ENCODE measurements around the gene RIOK2.
A peak's percentile ranks its signal among the peaks of the same experiment; 100 is the strongest.
"Not testable (repeated sequence)": the region's sequence is repeated elsewhere in the genome, so short reads cannot be mapped to it uniquely, and the experiment has no call there.

RIOK2 gene

DNA sequence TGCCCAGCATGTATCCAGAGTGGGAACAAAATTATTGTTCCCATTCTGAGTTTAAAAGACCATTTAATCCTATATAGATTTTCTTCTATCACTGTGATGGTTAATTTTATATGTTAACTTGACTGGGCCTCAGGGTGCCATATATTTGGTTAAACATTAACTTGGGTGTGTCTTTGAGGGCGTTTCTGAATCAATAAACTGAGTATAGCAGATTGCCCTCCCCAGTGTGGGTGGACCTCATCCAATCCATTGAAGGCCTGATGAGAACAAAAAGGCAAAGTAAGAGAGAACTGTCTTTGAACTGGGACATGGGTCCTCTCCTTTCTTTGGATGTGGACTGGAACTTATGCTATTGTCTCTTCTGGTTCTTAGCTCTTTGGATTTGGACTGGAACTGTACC is 17.3 kb downstream of the RIOK2 start:
- no peak for DNase-seq

DNA sequence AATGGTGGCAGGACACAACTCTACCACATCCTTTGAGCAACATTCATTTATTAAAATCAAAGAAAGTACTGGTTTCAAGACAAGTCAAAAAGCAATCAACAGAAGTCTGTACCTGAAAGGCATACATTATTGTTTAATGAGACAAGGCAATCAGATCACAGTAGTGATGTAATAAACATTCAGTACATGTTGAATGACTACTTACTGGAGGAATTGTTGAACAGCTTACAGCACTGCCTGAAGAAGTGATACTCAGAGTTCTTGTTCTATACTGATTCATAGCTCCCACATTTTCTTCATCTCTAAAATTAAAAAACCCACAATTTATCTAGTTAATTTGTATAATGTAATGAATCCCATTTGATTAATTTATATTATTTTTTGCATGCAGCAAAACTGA is 18.2 kb downstream of the RIOK2 start:
- no peak for DNase-seq

DNA sequence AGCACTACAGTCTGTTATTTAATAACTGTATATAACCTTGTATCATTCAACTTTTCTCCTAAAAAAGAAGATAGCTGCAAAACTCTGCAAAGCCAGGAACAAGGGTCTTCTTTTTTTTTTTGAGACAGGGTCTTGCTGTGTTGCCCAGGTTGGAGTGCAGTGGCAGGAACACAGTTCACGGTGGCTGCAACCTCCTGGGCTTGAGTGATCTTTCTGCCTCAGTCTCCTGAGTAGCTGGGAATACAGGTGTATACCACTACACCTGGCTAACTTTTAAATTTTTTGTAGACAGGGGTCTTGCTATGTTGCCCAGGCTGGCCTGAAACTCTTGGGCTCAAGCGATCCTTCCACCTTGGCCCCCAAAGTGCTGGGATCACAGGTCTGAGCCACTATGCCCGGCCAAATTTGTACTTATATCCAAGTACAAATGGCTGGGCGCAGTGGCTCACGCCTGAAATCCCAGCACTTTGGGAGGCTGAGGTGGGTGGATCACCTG is 19.2 kb downstream of the RIOK2 start:
- no peak for DNase-seq

GRCh38 chr5:97163360-97163764 is 19.7 kb downstream of the RIOK2 start:
- DNase-seq = no peak

DNA sequence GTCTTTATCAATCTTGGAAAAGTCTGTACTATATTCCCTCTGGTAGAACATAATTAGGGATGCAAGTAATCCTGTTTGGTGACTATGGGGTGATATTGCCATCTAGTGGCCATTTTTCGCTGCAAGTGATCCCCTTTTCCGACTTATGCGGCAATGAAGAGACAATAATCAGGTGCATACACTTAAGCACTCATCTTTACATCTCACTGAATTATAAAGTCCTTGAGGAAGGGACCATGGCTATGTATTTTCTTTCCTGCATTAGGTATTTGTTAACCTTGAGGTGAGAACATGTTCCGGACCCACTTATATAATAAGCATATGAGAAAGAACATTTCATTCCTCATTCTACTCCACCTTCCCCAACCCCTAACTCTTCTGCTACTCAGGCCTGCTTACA is 21.0 kb downstream of the RIOK2 start:
- DNase-seq = no peak

DNA sequence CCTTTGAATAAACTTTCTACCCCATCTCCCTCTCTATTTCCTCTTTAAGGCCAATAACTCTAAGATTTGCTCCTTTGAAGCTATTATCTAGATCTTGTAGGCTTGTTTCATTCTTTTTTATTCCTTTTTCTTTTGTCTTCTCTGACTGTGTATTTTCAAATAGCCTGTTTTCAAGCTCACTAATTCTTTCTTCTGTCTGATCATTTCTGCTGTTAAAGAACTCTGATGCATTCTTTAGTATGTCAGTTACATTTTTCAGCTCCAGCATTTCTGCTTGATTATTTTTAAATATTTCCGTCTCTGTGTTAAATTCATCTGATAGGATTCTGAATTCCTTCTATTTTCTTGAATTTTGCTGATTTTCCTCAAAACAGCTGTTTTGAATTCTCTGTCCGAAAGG is 25.4 kb downstream of the RIOK2 start:
- no peak for DNase-seq

GRCh38 chr5:97151370-97151769 is 31.7 kb downstream of the RIOK2 start:
- DNase-seq = no peak

- no peak for DNase-seq
Measured at GRCh38 chr5:97150401-97150800, 32.6 kb downstream of the RIOK2 start.

- DNase-seq = no peak
Measured at GRCh38 chr5:97149709-97150108, 33.3 kb downstream of the RIOK2 start.

DNA sequence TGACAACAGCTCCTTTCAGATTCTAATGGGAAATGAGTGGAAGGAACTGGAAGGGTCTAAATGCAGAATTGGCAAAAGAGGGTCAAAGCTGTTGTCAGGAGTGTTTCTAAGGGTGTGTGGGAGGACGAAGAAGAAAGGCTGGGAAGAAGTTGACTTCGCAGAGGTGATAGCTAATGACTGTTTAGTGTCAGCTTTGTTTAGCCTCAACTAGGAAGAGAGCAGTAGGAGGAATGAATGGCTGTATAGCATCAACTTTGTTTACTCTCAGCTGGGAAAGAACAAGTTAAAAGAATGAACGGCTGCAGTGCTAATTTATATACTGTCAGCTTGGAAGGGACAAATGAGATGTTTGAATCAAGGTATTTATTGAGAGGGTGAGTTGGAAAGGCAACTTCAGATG is 34.8 kb downstream of the RIOK2 start:
- DNase-seq = no peak

- DNase-seq = no peak
Measured at GRCh38 chr5:97143704-97144103, 39.3 kb downstream of the RIOK2 start.

DNA sequence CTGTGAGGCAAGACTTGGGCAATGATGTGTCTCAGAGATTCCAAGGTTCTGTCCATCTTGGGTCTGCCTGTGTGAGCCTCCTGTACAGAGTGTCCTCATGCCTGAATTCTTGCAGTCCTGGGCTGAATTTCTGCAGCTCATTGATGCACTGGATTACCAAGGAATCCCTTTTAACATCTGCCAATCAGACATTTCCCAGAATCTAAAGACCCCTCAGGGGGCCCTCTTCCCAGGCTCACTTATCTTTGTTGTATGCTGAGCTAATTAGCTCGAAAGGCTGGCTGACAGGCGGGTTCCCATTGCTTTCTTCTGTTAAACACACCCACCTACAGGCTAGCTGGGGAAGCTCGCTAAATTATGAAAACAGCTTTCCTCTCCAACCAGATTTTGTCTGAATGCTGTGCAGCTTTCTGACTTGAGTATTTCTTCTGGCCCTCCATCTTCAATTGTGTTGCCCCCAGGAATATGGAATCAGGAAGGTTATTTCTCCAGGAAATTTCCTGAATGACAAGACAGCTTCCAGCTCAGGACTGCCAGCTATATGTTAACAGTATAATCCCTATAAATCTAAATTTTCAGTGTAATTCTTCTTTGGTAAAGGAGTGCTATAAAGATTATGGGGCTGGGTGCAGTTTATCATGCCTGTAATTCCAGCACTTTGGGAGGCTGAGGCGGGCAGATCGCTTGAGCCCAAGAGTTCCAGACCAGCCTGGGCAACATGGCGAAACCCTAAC is 40.4 kb downstream of the RIOK2 start, which contains the start of gene LIX1:
Gene LIX1, minus strand, starts transcription at position 91 of the 734 bp plus-strand sequence. Its CDS starts 35 bp downstream, at position 56.
- no peak for DNase-seq

DNA sequence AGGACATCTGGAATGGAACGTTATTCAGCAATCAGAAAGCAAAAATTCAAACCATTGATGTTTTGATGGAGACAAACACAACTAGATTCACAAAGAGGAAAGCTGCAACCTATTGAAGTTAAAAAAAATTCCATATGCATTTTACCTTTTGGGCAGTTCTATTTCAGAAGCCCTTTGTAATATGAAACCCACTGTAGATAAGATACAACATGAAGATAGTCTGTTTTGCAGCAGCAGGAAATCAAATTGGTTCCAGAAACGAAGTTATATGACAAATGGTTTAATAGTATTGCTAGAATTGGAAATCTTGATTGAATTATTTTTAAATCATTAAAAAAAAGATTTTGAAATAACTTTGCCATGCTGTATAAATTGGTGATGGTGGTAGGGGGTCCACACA is 41.5 kb downstream of the RIOK2 start:
- no peak for DNase-seq

DNA sequence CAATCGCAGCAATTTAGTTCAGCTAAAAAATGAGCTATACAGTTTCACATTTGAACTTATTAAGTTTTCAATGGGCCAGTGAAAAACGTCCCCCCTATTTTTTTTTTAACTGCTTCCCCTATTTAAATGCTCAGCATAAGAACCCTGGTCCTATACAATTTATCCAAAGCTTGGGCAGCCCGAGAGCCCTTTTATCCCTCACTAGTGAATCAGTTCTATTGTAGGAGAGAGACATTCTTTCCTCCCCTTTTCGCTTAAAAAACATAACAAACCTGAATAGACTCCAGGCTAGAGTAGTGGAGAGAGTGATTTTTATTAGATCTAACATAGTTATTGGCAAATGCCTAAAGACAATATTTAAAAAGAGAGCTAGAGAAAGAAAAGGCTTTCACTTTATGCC is 42.0 kb downstream of the RIOK2 start:
- DNase-seq = no peak

- not testable (repeated sequence) for DNase-seq
Measured at GRCh38 chr5:97140250-97140649, 42.8 kb downstream of the RIOK2 start.

DNA sequence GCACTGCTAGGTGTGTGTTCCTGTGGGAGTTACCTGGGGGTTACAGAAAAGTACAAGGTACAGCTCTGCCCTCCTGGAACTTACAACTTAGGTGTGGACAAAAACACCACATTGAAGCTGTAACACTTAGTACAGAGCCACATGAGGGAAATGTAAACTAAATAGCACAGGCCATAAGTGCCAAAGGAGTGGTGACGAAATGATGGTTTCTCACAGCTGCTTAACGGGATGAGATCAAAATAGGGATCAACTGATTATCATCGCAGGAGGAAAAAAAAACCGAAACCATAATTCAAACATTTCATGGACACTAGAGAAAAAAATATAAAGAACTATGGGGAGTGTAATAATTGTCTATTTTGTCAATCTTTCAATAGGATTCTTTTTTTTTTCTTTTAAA is 46.6 kb downstream of the RIOK2 start:
- no peak for DNase-seq

GRCh38 chr5:97135868-97136267 is 47.2 kb downstream of the RIOK2 start:
- no peak for DNase-seq

GRCh38 chr5:97134634-97135033 is 48.4 kb downstream of the RIOK2 start:
- DNase-seq = no peak

DNA sequence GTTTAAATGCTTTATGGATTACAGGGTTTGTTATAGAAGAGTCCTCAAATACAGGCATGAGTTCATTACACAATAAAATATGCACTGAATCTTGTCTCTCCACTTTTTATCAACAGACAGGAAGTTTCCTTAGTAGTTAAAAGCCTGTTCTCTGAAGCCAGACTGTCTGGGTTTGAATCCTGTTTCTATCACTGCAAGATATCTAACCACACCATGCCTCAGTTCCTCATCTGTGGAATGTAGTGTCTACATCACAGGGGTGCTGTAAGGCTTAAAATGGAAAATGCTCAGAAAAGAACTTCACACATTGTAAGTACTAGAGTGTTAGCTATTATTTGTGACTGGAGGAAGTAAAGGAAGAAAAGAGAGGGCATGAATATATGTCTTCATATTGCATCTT is 49.9 kb downstream of the RIOK2 start:
- DNase-seq = peak; percentile 38

- no peak for DNase-seq
Measured at GRCh38 chr5:97131921-97132320, 51.1 kb downstream of the RIOK2 start.

- DNase-seq = no peak
Measured at GRCh38 chr5:97131139-97131710, 51.8 kb downstream of the RIOK2 start.

- no peak for DNase-seq
Measured at GRCh38 chr5:97127727-97128126, 55.3 kb downstream of the RIOK2 start.

DNA sequence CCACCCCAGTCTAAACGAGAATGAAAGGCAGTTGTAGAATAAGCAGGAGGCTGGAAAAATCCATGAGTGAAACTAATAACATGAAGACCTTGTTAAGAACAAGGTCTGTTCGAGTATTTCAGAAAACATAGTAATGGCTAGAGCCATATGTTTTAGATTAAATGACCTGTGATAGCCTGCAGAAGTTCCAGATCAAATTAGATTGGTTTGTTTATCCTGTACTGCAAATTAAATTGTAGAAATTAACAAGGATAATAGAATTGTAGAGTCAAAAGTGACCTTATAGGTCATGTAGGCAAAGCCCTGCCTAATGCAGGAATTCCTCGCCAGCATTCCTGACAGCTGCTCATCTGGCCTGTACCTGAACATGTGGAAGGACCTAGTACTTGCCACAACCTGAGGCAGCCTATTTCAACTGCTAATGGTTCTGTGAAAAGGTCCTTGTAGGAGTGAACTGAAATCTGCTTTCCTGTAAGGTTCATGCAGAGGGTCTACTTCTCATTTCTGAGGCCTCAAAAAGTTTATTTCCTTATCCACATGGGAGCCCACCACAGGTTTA is 57.8 kb downstream of the RIOK2 start:
- no peak for DNase-seq

- DNase-seq = no peak
Measured at GRCh38 chr5:97124335-97124734, 58.7 kb downstream of the RIOK2 start.

Data from SIG-M5 (cell line).